Liver (tissue), 9 donors: Measurements from ENCODE around the gene PCCB. TPM values are rescaled to one million over a fixed set of nuclear protein-coding genes. Genes with fewer than 3 reads are reported as not detected.
A peak's percentile ranks its signal among the peaks of the same experiment; 100 is the strongest.

Source experiments
- DNase-seq: peaks from one replicate; pipeline ENCODE4 v3.0.0-alpha.2; 2017; ENCODE audit warnings: low spot score
- H3K27ac ChIP-seq, 2 donors: one replicate each; pipeline ENCODE4 v1.7.0; 2013; ENCODE audit warnings: inconsistent platforms in 2 of 2, low read length in 2 of 2, control low read depth in 1 of 2, low read depth in 1 of 2, mild to moderate bottlenecking in 1 of 2
- H3K27me3 ChIP-seq, 4 donors: one replicate each; pipeline versions ENCODE4 v1.6.1 to v1.7.0; 2013; ENCODE audit warnings: low read length in 3 of 4, inconsistent platforms in 1 of 4, mild to moderate bottlenecking in 1 of 4, moderate library complexity in 1 of 4; ENCODE audit not compliant: control insufficient read depth in 4 of 4, insufficient read depth in 4 of 4
- H3K36me3 ChIP-seq, 4 donors: one replicate each; pipeline versions ENCODE4 v1.6.1 to v1.7.0; 2013; ENCODE audit warnings: low read length in 3 of 4, mild to moderate bottlenecking in 3 of 4, low read depth in 1 of 4, moderate library complexity in 1 of 4; ENCODE audit not compliant: control insufficient read depth in 4 of 4, insufficient read depth in 3 of 4
- H3K4me1 ChIP-seq, 4 donors: one replicate each; pipeline versions ENCODE4 v1.6.1 to v1.7.0; 2013; ENCODE audit warnings: low read length in 3 of 4, mild to moderate bottlenecking in 3 of 4, moderate library complexity in 1 of 4; ENCODE audit not compliant: control insufficient read depth in 4 of 4, insufficient read depth in 4 of 4
- H3K4me3 ChIP-seq, 3 donors: one replicate each; pipeline versions ENCODE4 v1.6.1 to v1.7.0; 2013; ENCODE audit warnings: low read length in 3 of 3, control low read depth in 1 of 3, low read depth in 1 of 3, mild to moderate bottlenecking in 1 of 3
- H3K9ac ChIP-seq, 2 donors: one replicate each; pipeline ENCODE4 v1.7.0; 2013; ENCODE audit warnings: low read length in 2 of 2, mild to moderate bottlenecking in 2 of 2, moderate library complexity in 2 of 2, control low read depth in 1 of 2, low read depth in 1 of 2
- H3K9me3 ChIP-seq, 4 donors: one replicate each; pipeline versions ENCODE4 v1.6.1 to v1.7.0; 2013; ENCODE audit warnings: low read length in 3 of 4; ENCODE audit not compliant: control insufficient read depth in 4 of 4
- FOXA1 ChIP-seq: IDR thresholded peaks from 2 replicates; pipeline ENCODE4 v1.6.1; 2016; ENCODE audit warnings: antibody characterized with exemption
- HNF4A ChIP-seq, 2 donors: conservative IDR thresholded peaks; 2 replicates each; pipeline ENCODE4 v1.6.1; 2016; ENCODE audit warnings: antibody characterized with exemption in 2 of 2, mild to moderate bottlenecking in 2 of 2
- NR2F2 ChIP-seq: IDR thresholded peaks from 2 replicates; pipeline ENCODE4 v1.6.1; 2016; ENCODE audit warnings: antibody characterized with exemption
- RAD21 ChIP-seq, 2 donors: IDR thresholded peaks; 2 replicates each; pipeline ENCODE4 v1.6.1; 2016; ENCODE audit warnings: antibody characterized with exemption in 2 of 2, mild to moderate bottlenecking in 2 of 2
- RXRA ChIP-seq, 2 donors: IDR thresholded peaks; 2 replicates each; pipeline ENCODE4 v1.6.1; 2017 to 2018; ENCODE audit warnings: antibody characterized with exemption in 2 of 2, mild to moderate bottlenecking in 1 of 2
- SP1 ChIP-seq: IDR thresholded peaks from 2 replicates; pipeline ENCODE4 v1.6.1; 2018; ENCODE audit warnings: antibody characterized with exemption, mild to moderate bottlenecking
- TAF1 ChIP-seq: conservative IDR thresholded peaks from 2 replicates; pipeline ENCODE4 v1.6.1; 2016; ENCODE audit warnings: antibody characterized with exemption, mild to moderate bottlenecking
- WGBS: extraction: QIAGEN DNeasy Blood & Tissue Kit; methylation state at CpG from one replicate; pipeline ENCODE4 v1.1.7; 2013; 5-methylcytosine and 5-hydroxymethylcytosine counted together
- polyA plus RNA-seq, 2 donors: library from polyadenylated mRNA; stranded (reverse) in 1 of 2; unstranded in 1 of 2; fragments of 200-250 nt in 1 of 2; fragments of >200 nt in 1 of 2; fragmentation: Nextera tagmentation in 1 of 2; extraction: Ambion mirVana in 1 of 2; gene quantifications; one replicate each; pipeline versions ENCODE4 v1.2.1 to v1.2.3, GENCODE V29; 2013 to 2015
- total RNA-seq, 2 donors: library from RNA; depleted of rRNA; stranded (reverse); fragments of >200 nt; gene quantifications; one replicate each; pipeline ENCODE4 v1.2.3, GENCODE V29; 2014
- TF ChIP-seq, protein P1 (sequence below): IDR thresholded peaks from 2 replicates; pipeline ENCODE4 v1.6.1; 2016; ENCODE audit warnings: antibody characterized with exemption
- TF ChIP-seq, protein P2 (sequence below): fragments of 150-350 bp; IDR thresholded peaks from 2 replicates; pipeline ENCODE4 v1.5.1; 2017; ENCODE audit warnings: improper control_type of control experiment, low read depth, low read length; ENCODE audit not compliant: missing input control
- TF ChIP-seq, protein P3 (sequence below): IDR thresholded peaks from 2 replicates; pipeline ENCODE4 v1.6.1; 2016; ENCODE audit warnings: antibody characterized with exemption
- TF ChIP-seq, protein P4 (sequence below): IDR thresholded peaks from 2 replicates; pipeline ENCODE4 v1.6.1; 2016; ENCODE audit warnings: antibody characterized with exemption
- TF ChIP-seq, protein P5 (sequence below): IDR thresholded peaks from 2 replicates; pipeline ENCODE4 v1.6.1; 2016; ENCODE audit warnings: antibody characterized with exemption, mild to moderate bottlenecking
- donor health status: healthy.
- donor health status: healthy.
- donor health status: healthy.
- donor health status: healthy.
- donor health status: healthy.

The PCCB gene
- total and polyA plus RNA-seq, 4 donors = 72.8 to 120 (median 95.0) TPM

DNA sequence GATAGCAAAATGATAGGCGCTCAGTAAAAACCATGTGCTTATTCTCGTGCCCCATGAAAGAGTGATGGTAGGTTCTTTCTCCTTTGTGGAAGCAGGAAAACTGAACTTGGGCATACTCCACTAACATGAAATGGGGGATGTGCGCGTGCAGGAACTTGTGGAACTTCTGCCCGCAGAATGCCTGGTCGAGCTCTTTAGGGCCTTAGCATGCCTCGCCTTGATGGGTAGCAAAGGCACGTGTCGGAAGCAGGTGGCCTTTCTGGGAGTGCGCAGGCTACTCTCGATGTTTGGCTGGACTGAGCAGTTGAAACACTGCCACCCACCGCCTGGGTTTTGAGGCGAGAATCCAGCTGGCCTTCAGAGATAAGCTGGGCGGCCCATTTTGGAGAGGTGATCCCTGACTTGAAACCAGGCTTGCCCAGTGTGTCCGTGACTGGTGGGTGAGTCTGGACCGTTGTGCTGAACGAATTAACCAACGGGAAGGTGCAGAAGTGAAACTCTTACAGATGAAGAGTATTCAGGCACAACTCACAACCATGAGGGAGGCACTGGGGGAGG is 842 bp downstream of the PCCB start:
- peak overlapping the region; percentile 91 for H3K27ac ChIP-seq
- WGBS = 10% methylated on average over 18 of the region's 18 CpGs

DNA sequence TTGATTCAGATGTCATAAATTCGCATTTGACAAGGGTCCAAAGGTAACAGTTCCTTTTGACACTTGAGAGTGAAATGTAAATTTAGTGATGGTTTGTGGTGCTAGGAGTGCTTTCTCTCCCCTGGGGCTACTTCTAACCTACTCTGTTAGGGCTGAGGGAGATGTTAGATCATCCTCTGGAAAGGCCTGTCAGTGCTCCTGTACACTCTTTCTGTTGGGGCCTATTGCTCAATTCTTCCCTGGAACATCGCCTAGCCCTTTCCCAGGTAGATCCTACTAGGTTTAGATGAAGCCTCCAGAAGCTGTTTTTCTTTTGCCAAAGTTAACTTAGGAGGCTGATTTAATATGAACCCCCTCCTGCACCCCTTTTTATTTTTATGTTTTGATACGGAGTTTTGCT is 1.4 kb downstream of the PCCB start:
- H3K9ac ChIP-seq = no peak overlapping the region
- WGBS = 38% methylated on average over 3 of the region's 3 CpGs
- TF ChIP-seq, protein P1, sequence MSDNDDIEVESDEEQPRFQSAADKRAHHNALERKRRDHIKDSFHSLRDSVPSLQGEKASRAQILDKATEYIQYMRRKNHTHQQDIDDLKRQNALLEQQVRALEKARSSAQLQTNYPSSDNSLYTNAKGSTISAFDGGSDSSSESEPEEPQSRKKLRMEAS = no peak
- TF ChIP-seq FOXA1 = no peak
- TF ChIP-seq HNF4A (conservative IDR thresholded peaks at IDR 0.05) = peak; percentile 30 to 41
- TF ChIP-seq TAF1 = no peak
- TF ChIP-seq, protein P2, sequence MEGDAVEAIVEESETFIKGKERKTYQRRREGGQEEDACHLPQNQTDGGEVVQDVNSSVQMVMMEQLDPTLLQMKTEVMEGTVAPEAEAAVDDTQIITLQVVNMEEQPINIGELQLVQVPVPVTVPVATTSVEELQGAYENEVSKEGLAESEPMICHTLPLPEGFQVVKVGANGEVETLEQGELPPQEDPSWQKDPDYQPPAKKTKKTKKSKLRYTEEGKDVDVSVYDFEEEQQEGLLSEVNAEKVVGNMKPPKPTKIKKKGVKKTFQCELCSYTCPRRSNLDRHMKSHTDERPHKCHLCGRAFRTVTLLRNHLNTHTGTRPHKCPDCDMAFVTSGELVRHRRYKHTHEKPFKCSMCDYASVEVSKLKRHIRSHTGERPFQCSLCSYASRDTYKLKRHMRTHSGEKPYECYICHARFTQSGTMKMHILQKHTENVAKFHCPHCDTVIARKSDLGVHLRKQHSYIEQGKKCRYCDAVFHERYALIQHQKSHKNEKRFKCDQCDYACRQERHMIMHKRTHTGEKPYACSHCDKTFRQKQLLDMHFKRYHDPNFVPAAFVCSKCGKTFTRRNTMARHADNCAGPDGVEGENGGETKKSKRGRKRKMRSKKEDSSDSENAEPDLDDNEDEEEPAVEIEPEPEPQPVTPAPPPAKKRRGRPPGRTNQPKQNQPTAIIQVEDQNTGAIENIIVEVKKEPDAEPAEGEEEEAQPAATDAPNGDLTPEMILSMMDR = no peak
- TF ChIP-seq RXRA (IDR thresholded peaks at IDR 0.05) = peak in 1 of 2 donors; percentile 21
- TF ChIP-seq, protein P3, sequence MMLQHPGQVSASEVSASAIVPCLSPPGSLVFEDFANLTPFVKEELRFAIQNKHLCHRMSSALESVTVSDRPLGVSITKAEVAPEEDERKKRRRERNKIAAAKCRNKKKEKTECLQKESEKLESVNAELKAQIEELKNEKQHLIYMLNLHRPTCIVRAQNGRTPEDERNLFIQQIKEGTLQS = peak; percentile 6

More for the DNA sequence above, 842 bp downstream of the PCCB start:
- no peak for TF ChIP-seq FOXA1
- TF ChIP-seq HNF4A (conservative IDR thresholded peaks at IDR 0.05) = no peak
- TF ChIP-seq NR2F2 = no peak
- TF ChIP-seq, protein P4, sequence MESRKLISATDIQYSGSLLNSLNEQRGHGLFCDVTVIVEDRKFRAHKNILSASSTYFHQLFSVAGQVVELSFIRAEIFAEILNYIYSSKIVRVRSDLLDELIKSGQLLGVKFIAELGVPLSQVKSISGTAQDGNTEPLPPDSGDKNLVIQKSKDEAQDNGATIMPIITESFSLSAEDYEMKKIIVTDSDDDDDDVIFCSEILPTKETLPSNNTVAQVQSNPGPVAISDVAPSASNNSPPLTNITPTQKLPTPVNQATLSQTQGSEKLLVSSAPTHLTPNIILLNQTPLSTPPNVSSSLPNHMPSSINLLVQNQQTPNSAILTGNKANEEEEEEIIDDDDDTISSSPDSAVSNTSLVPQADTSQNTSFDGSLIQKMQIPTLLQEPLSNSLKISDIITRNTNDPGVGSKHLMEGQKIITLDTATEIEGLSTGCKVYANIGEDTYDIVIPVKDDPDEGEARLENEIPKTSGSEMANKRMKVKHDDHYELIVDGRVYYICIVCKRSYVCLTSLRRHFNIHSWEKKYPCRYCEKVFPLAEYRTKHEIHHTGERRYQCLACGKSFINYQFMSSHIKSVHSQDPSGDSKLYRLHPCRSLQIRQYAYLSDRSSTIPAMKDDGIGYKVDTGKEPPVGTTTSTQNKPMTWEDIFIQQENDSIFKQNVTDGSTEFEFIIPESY = no peak
- TF ChIP-seq, protein P1 = peak; percentile 98
- TF ChIP-seq, protein P5, sequence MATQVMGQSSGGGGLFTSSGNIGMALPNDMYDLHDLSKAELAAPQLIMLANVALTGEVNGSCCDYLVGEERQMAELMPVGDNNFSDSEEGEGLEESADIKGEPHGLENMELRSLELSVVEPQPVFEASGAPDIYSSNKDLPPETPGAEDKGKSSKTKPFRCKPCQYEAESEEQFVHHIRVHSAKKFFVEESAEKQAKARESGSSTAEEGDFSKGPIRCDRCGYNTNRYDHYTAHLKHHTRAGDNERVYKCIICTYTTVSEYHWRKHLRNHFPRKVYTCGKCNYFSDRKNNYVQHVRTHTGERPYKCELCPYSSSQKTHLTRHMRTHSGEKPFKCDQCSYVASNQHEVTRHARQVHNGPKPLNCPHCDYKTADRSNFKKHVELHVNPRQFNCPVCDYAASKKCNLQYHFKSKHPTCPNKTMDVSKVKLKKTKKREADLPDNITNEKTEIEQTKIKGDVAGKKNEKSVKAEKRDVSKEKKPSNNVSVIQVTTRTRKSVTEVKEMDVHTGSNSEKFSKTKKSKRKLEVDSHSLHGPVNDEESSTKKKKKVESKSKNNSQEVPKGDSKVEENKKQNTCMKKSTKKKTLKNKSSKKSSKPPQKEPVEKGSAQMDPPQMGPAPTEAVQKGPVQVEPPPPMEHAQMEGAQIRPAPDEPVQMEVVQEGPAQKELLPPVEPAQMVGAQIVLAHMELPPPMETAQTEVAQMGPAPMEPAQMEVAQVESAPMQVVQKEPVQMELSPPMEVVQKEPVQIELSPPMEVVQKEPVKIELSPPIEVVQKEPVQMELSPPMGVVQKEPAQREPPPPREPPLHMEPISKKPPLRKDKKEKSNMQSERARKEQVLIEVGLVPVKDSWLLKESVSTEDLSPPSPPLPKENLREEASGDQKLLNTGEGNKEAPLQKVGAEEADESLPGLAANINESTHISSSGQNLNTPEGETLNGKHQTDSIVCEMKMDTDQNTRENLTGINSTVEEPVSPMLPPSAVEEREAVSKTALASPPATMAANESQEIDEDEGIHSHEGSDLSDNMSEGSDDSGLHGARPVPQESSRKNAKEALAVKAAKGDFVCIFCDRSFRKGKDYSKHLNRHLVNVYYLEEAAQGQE = no peak
- no peak for TF ChIP-seq SP1
- TF ChIP-seq, protein P2 = peak; percentile 7
- TF ChIP-seq RAD21 (IDR thresholded peaks at IDR 0.05) = peak; percentile 28 to 60
- Histone ChIP-seq H3K4me3 (peak overlapping the region; percentile 56 to 80 (median 79)), H3K27me3 (no peaks in the 10 kb centered on the region), H3K9me3 (no peaks in the 10 kb centered on the region), H3K9ac (peak overlapping the region in 1 of 2 donors; percentile 73), H3K36me3 (peaks cover 0 to 1% (median 0%) of the 10 kb centered on the region in 4 donors), H3K4me1 (peaks cover 6 to 37% (median 20%) of the 10 kb centered on the region in 4 donors)
- peak; percentile 84 for DNase-seq

More for the DNA sequence above, 1.4 kb downstream of the PCCB start:
- peak overlapping the region; percentile 91 for H3K27ac ChIP-seq
- peaks cover 6 to 37% (median 20%) of the 10 kb centered on the region in 4 donors for H3K4me1 ChIP-seq
- DNase-seq = peak; percentile 43
- no peak overlapping the region for H3K4me3 ChIP-seq
- no peaks in the 10 kb centered on the region for H3K27me3 ChIP-seq
- peaks cover 0 to 6% (median under 1%) of the 10 kb centered on the region in 4 donors for H3K36me3 ChIP-seq
- H3K9me3 ChIP-seq = no peaks in the 10 kb centered on the region
